Glutamatergic neuron (in vitro differentiated cells): ENCODE data around the gene LELP1. TPM values are rescaled to one million over a fixed set of nuclear protein-coding genes. Genes with fewer than 3 reads are reported as not detected.

Source experiments
- DNase-seq: peaks from one replicate; pipeline ENCODE4 v3.0.0; 2022
- H3K27ac Mint-ChIP-seq: one replicate; pipeline ENCODE4 v1.8.0; 2020; ENCODE audit warnings: mild to moderate bottlenecking, mixed read lengths, inconsistent platforms; ENCODE audit not compliant: unreplicated experiment
- H3K27me3 Mint-ChIP-seq: one replicate; pipeline ENCODE4 v1.8.0; 2020; ENCODE audit warnings: mild to moderate bottlenecking, moderate library complexity, mixed read lengths, inconsistent platforms; ENCODE audit not compliant: unreplicated experiment
- H3K36me3 Mint-ChIP-seq: one replicate; pipeline ENCODE4 v1.8.0; 2020; ENCODE audit warnings: mild to moderate bottlenecking, mixed read lengths, inconsistent platforms; ENCODE audit not compliant: unreplicated experiment
- H3K4me1 Mint-ChIP-seq: one replicate; pipeline ENCODE4 v1.8.0; 2020; ENCODE audit warnings: mild to moderate bottlenecking, low read depth, mixed read lengths, inconsistent platforms; ENCODE audit not compliant: unreplicated experiment
- H3K4me3 Mint-ChIP-seq: one replicate; pipeline ENCODE4 v1.8.0; 2020; ENCODE audit warnings: mild to moderate bottlenecking, mixed read lengths, inconsistent platforms; ENCODE audit not compliant: unreplicated experiment
- H3K9me3 Mint-ChIP-seq: one replicate; pipeline ENCODE4 v1.8.0; 2020; ENCODE audit warnings: mild to moderate bottlenecking, moderate library complexity, mixed read lengths, inconsistent platforms; ENCODE audit not compliant: unreplicated experiment
- total RNA-seq: library from RNA; stranded (reverse); fragmentation: NEBNext Ultra II Directional; extraction: Animal tissue kit (Norgen Biotek cat#: 25700); gene quantifications from one replicate; pipeline ENCODE4 v1.2.1, GENCODE V29; 2021; ENCODE audit not compliant: unreplicated experiment
- TF ChIP-seq, protein P1 (sequence below): fragments of 200-600 bp; sonication (generic); IDR thresholded peaks from one replicate; pipeline ENCODE4 v1.5.0; 2021; ENCODE audit not compliant: partially characterized antibody, unreplicated experiment

The LELP1 gene
- total RNA-seq, 1 donor from 2014 or later, result not detected

DNA sequence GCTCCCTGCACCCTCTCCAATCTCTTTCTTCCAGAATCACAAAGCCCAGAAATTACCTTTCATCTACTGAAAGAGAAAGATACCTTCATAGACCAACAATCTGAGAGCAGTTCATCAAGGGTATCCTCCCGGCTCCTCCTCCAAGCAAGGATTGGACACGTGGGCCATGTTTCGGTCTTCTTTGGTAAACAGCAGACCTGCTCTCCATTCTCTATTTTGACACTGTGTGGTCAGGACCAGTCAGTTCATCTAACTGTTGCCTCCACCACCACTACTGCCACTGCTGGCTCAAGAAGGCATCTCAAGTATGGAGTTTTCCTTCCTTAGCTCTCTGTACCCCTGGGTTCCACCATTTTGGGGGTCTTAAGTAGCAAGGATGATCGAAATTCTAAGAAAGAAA lies 8.0 kb upstream of the LELP1 start:
- TF ChIP-seq, protein P1, sequence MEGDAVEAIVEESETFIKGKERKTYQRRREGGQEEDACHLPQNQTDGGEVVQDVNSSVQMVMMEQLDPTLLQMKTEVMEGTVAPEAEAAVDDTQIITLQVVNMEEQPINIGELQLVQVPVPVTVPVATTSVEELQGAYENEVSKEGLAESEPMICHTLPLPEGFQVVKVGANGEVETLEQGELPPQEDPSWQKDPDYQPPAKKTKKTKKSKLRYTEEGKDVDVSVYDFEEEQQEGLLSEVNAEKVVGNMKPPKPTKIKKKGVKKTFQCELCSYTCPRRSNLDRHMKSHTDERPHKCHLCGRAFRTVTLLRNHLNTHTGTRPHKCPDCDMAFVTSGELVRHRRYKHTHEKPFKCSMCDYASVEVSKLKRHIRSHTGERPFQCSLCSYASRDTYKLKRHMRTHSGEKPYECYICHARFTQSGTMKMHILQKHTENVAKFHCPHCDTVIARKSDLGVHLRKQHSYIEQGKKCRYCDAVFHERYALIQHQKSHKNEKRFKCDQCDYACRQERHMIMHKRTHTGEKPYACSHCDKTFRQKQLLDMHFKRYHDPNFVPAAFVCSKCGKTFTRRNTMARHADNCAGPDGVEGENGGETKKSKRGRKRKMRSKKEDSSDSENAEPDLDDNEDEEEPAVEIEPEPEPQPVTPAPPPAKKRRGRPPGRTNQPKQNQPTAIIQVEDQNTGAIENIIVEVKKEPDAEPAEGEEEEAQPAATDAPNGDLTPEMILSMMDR, result no peak
- no peak for DNase-seq
- no peak overlapping the region for H3K27ac Mint-ChIP-seq
- peaks cover 2% of the 10 kb centered on the region for H3K9me3 Mint-ChIP-seq
- H3K36me3 Mint-ChIP-seq, result no peaks in the 10 kb centered on the region
- no peak overlapping the region for H3K4me3 Mint-ChIP-seq
- H3K27me3 Mint-ChIP-seq, result peaks cover 5% of the 10 kb centered on the region
- no peaks in the 10 kb centered on the region for H3K4me1 Mint-ChIP-seq

DNA sequence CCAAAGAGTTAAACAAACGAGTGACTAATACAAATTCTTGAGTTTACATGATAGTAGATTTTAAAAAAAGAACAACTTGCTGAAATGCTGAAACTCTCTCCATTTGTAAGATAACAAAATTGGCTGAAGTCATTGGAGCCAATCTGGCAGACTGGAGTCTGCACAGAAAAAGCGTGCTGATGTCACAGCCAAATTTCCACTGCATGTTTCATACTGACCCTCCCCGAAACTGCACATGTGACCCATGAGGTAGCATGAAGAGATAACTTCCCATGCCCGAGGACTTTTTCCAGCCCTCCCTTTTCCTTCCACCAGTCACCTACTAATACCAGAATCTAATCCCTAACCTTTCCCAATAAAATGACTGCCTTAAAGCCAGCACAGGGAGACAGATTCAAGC lies 1.2 kb upstream of the LELP1 start:
- Mint-ChIP-seq H3K9me3 (no peaks in the 10 kb centered on the region), H3K36me3 (no peaks in the 10 kb centered on the region), H3K4me3 (no peak overlapping the region), H3K27me3 (peaks cover 7% of the 10 kb centered on the region), H3K4me1 (no peaks in the 10 kb centered on the region), H3K27ac (no peak overlapping the region)
- no peak for DNase-seq
- TF ChIP-seq, protein P1, result no peak

DNA sequence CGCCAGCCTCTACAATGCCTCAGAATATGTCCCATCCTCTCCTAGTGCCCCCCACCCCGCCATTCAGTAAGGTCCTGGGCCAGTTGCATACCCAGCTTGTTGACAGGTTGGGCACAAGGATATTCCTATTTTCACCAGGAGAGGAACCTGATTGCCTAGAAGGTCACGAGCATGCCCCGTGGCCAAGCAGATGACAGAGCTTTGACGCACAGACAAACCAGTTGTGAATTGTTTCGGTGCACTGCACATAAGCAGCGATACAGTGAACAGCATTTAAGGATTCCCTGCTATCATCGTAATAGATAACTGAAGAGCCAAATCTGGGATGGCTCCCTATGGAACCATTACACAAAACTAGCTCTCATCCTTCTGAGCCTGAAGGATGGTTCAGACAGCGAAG lies 3.4 kb downstream of the LELP1 start:
- peaks cover 3% of the 10 kb centered on the region for H3K27me3 Mint-ChIP-seq
- no peaks in the 10 kb centered on the region for H3K36me3 Mint-ChIP-seq
- H3K27ac Mint-ChIP-seq, result no peak overlapping the region
- no peak for DNase-seq
- no peak overlapping the region for H3K4me3 Mint-ChIP-seq
- H3K4me1 Mint-ChIP-seq, result no peaks in the 10 kb centered on the region
- no peaks in the 10 kb centered on the region for H3K9me3 Mint-ChIP-seq
- TF ChIP-seq, protein P1, result no peak

DNA sequence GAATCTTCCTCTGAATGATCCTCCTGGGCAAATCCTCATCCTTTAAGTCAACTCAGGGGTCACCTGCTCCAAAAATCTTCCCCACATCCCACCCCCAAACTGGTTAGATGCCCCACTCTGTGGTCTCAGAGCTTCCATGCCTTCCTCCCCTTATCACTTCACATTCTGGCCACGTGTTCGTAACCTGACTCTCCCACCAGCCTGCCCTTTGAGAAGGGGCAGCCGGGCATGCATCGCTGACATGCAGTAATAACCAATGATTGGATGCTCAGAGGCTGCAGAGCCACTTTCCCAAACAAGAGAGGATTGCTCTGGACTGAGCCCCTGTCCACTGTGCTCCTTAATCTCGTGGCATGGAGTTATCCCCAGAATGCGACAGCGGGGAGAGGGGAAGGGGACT lies 7.0 kb downstream of the LELP1 start:
- Mint-ChIP-seq H3K4me3 (no peak overlapping the region), H3K9me3 (no peaks in the 10 kb centered on the region), H3K27ac (no peak overlapping the region), H3K4me1 (no peaks in the 10 kb centered on the region), H3K27me3 (peaks cover 4% of the 10 kb centered on the region), H3K36me3 (no peaks in the 10 kb centered on the region)
- DNase-seq, result no peak
- TF ChIP-seq, protein P1, result no peak

DNA sequence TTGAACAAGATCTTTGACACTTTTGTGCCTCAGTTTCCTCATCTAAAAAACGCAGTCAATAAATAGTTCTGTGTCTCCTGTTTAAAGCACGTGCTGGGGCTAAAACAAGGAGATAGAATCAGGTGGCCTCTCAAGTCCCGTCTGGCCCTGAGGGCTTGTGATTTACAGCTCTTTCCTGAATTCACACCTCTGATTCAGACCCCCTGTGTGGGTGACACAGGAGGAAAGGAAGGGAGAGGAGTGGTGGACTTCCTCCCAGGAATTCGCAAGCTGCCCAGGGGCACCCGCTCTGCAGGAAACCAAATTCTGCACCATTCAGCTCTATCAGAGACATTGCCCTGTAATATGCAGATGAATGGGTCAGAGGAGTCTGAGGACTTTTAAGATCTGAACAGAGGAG lies 9.0 kb downstream of the LELP1 start:
- no peak overlapping the region for H3K4me3 Mint-ChIP-seq
- peaks cover 6% of the 10 kb centered on the region for H3K27me3 Mint-ChIP-seq
- H3K36me3 Mint-ChIP-seq, result no peaks in the 10 kb centered on the region
- no peak overlapping the region for H3K27ac Mint-ChIP-seq
- no peak for DNase-seq
- H3K4me1 Mint-ChIP-seq, result no peaks in the 10 kb centered on the region
- no peaks in the 10 kb centered on the region for H3K9me3 Mint-ChIP-seq
- TF ChIP-seq, protein P1, result no peak
